ENCODE measurements around the gene PFKFB3. TPM values are rescaled to one million over a fixed set of nuclear protein-coding genes. Genes with fewer than 3 reads are reported as not detected.

Gene PFKFB3
- total and polyA plus RNA-seq, 2 of the 13 experiments (the other 11 are each of a cell fraction or from before 2014, with no cell fraction given): 1.2 to 13.3 TPM

DNA sequence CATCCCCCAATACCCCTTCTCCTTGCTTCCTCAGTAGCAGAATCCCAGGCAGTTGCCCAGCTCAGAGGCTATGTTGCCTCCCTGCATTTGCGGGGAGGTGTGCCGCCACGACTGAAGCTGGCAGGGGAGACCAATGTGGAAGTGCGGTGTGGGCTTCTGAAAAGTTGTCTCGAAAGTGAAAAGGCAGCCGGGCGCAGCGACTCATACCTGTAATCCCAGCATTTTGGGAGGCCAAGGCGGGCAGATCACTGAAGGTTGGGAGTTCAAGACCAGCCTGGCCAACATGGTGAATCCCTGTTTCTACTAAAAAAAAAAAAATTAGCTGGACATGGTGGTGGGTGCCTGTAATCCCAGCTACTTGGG is 15.9 kb upstream of the PFKFB3 start:
- Histone ChIP-seq H3K27me3 (ENCODE audit: control insufficient read depth in 1 of 2, insufficient read depth in 2 of 2, low read length in 2 of 2) (no peaks in the 10 kb centered on the region; a peak in 1 of 5 replicates), H2AFZ (ENCODE audit: low read length) (no peak overlapping the region), H3K4me1 (ENCODE audit: insufficient read depth, low read length) (no peaks in the 10 kb centered on the region), H3K4me3 (replicated peaks in 1 of 3; ENCODE audit: insufficient read depth in 1 of 3, low read depth in 2 of 3, low read length in 3 of 3) (no peak overlapping the region), H3K4me2 (ENCODE audit: low read depth, low read length) (no peak overlapping the region), H3K9ac (ENCODE audit: insufficient read depth, low read depth, low read length) (no peak overlapping the region), H4K20me1 (ENCODE audit: insufficient read depth, low read length) (no peaks in the 10 kb centered on the region), H3K27ac (ENCODE audit: extremely low read length, insufficient read depth, low read length) (no peak overlapping the region), H3K79me2 (ENCODE audit: insufficient read depth, low read length) (no peaks in the 10 kb centered on the region), H3K9me3 (ENCODE audit: low read length) (no peaks in the 10 kb centered on the region), H3K36me3 (replicated peaks in 1 of 2; ENCODE audit: control insufficient read depth in 1 of 2, insufficient read depth in 2 of 2, low read length in 2 of 2) (no peaks in the 10 kb centered on the region)
- DNase-seq (ENCODE audit: low spot score) (no peak), ATAC-seq (no peak), FAIRE-seq (no peak)
- 69% methylated on average over 8 of the region's 9 CpGs for WGBS (ENCODE audit: low lambda C conversion rate)
- intact Hi-C loops (cut with micrococcal nuclease; ENCODE audit: unreplicated experiment): no loop called here
- no TSS peak for BruUV-seq (replicated peaks)
- CTCF ChIA-PET (ENCODE audit: low intra/inter-chr PET ratio, low total read pairs): no interaction called here
- in situ Hi-C loops (cut with HindIII; ENCODE audit: extremely low pct_ligation_motif_present, low pct_unique_long_range_greater_than_20kb): no loop called here
- POLR2A ChIA-PET: no interaction called here
- TF ChIP-seq ZSCAN21 (CRISPR knock-in tag; IDR thresholded peaks at IDR 0.05; ENCODE audit: borderline replicate concordance) (no peak), ZNF776 (CRISPR knock-in tag; IDR thresholded peaks at IDR 0.05) (no peak), SAP130 (CRISPR knock-in tag; IDR thresholded peaks at IDR 0.05; ENCODE audit: low read depth) (no peak), ZNF563 (CRISPR knock-in tag; IDR thresholded peaks at IDR 0.05) (no peak), ZNF256 (CRISPR knock-in tag; conservative IDR thresholded peaks at IDR 0.05) (no peak), BCL6 (CRISPR knock-in tag; IDR thresholded peaks at IDR 0.05) (no peak), KDM5B (CRISPR knock-in tag; IDR thresholded peaks at IDR 0.05; ENCODE audit: borderline replicate concordance) (no peak), TCF7 (IDR thresholded peaks at IDR 0.05; ENCODE audit: low read depth) (no peak), PRPF4 (IDR thresholded peaks at IDR 0.05; ENCODE audit: low read depth, low read length, poor library complexity, severe bottlenecking) (no peak), ATRX (CRISPR knock-in tag; IDR thresholded peaks at IDR 0.05; ENCODE audit: borderline replicate concordance) (no peak), HMG20B (CRISPR knock-in tag; conservative IDR thresholded peaks at IDR 0.05) (no peak), TAF15 (IDR thresholded peaks at IDR 0.05; ENCODE audit: low read depth, low read length, poor library complexity, severe bottlenecking) (no peak), ATF1 (CRISPR knock-in tag; IDR thresholded peaks at IDR 0.05) (no peak), ZNF841 (CRISPR knock-in tag; IDR thresholded peaks at IDR 0.05; ENCODE audit: borderline replicate concordance) (no peak), KDM3A (CRISPR knock-in tag; IDR thresholded peaks at IDR 0.05; ENCODE audit: low read depth) (no peak)
- TF ChIP-seq, protein P1, sequence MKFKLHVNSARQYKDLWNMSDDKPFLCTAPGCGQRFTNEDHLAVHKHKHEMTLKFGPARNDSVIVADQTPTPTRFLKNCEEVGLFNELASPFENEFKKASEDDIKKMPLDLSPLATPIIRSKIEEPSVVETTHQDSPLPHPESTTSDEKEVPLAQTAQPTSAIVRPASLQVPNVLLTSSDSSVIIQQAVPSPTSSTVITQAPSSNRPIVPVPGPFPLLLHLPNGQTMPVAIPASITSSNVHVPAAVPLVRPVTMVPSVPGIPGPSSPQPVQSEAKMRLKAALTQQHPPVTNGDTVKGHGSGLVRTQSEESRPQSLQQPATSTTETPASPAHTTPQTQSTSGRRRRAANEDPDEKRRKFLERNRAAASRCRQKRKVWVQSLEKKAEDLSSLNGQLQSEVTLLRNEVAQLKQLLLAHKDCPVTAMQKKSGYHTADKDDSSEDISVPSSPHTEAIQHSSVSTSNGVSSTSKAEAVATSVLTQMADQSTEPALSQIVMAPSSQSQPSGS (CRISPR knock-in tag; IDR thresholded peaks at IDR 0.05): no peak
- TF ChIP-seq, protein P2, sequence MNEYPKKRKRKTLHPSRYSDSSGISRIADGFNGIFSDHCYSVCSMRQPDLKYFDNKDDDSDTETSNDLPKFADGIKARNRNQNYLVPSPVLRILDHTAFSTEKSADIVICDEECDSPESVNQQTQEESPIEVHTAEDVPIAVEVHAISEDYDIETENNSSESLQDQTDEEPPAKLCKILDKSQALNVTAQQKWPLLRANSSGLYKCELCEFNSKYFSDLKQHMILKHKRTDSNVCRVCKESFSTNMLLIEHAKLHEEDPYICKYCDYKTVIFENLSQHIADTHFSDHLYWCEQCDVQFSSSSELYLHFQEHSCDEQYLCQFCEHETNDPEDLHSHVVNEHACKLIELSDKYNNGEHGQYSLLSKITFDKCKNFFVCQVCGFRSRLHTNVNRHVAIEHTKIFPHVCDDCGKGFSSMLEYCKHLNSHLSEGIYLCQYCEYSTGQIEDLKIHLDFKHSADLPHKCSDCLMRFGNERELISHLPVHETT (CRISPR knock-in tag; conservative IDR thresholded peaks at IDR 0.05): no peak
- TF ChIP-seq, protein P3, sequence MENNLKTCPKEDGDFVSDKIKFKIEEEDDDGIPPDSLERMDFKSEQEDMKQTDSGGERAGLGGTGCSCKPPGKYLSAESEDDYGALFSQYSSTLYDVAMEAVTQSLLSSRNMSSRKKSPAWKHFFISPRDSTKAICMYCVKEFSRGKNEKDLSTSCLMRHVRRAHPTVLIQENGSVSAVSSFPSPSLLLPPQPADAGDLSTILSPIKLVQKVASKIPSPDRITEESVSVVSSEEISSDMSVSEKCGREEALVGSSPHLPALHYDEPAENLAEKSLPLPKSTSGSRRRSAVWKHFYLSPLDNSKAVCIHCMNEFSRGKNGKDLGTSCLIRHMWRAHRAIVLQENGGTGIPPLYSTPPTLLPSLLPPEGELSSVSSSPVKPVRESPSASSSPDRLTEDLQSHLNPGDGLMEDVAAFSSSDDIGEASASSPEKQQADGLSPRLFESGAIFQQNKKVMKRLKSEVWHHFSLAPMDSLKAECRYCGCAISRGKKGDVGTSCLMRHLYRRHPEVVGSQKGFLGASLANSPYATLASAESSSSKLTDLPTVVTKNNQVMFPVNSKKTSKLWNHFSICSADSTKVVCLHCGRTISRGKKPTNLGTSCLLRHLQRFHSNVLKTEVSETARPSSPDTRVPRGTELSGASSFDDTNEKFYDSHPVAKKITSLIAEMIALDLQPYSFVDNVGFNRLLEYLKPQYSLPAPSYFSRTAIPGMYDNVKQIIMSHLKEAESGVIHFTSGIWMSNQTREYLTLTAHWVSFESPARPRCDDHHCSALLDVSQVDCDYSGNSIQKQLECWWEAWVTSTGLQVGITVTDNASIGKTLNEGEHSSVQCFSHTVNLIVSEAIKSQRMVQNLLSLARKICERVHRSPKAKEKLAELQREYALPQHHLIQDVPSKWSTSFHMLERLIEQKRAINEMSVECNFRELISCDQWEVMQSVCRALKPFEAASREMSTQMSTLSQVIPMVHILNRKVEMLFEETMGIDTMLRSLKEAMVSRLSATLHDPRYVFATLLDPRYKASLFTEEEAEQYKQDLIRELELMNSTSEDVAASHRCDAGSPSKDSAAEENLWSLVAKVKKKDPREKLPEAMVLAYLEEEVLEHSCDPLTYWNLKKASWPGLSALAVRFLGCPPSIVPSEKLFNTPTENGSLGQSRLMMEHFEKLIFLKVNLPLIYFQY (CRISPR knock-in tag; IDR thresholded peaks at IDR 0.05; ENCODE audit: borderline replicate concordance): no peak
- TF ChIP-seq, protein P4, sequence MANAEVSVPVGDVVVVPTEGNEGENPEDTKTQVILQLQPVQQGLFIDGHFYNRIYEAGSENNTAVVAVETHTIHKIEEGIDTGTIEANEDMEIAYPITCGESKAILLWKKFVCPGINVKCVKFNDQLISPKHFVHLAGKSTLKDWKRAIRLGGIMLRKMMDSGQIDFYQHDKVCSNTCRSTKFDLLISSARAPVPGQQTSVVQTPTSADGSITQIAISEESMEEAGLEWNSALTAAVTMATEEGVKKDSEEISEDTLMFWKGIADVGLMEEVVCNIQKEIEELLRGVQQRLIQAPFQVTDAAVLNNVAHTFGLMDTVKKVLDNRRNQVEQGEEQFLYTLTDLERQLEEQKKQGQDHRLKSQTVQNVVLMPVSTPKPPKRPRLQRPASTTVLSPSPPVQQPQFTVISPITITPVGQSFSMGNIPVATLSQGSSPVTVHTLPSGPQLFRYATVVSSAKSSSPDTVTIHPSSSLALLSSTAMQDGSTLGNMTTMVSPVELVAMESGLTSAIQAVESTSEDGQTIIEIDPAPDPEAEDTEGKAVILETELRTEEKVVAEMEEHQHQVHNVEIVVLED (CRISPR knock-in tag; IDR thresholded peaks at IDR 0.05; ENCODE audit: borderline replicate concordance): no peak
